Heart left ventricle (tissue), 16 donors: ENCODE data around the gene NKX1-2. TPM values are rescaled to one million over a fixed set of nuclear protein-coding genes. Genes with fewer than 3 reads are reported as not detected.

Experiments used
- ATAC-seq, 4 donors: fragments of 200-7000 bp; cut with Tn5 transposase; one replicate each; pipeline ENCODE4 v1.9.1; 2020 to 2022; ENCODE audit warnings: moderate library complexity in 4 of 4, mild to moderate bottlenecking in 3 of 4, moderate number of reproducible peaks in 1 of 4
- DNase-seq, 5 donors: peaks; one replicate each; pipeline ENCODE4 v3.0.0-alpha.2; 2020
- H3K27ac ChIP-seq, 12 donors: fragments of 200-600 bp; sonication (generic) in 4 of 12; one replicate each; pipeline versions ENCODE4 v1.5.0 to v1.8.0; 2016 to 2022; ENCODE audit warnings: mild to moderate bottlenecking in 2 of 12
- H3K27me3 ChIP-seq, 9 donors: fragments of 200-600 bp; sonication (generic) in 2 of 9; one replicate each; pipeline versions ENCODE4 v1.5.1 to v1.8.0; 2016 to 2022; ENCODE audit warnings: mild to moderate bottlenecking in 3 of 9
- H3K36me3 ChIP-seq, 9 donors: fragments of 200-600 bp; sonication (generic) in 2 of 9; one replicate each; pipeline versions ENCODE4 v1.5.0 to v1.8.0; 2018 to 2022; ENCODE audit warnings: mild to moderate bottlenecking in 2 of 9
- H3K4me1 ChIP-seq, 12 donors: fragments of 200-600 bp; sonication (generic) in 4 of 12; one replicate each; pipeline versions ENCODE4 v1.5.0 to v1.8.0; 2016 to 2022; ENCODE audit warnings: mild to moderate bottlenecking in 3 of 12
- H3K4me3 ChIP-seq, 12 donors: fragments of 200-600 bp; sonication (generic) in 4 of 12; one replicate each; pipeline versions ENCODE4 v1.5.0 to v1.8.0; 2017 to 2022; ENCODE audit warnings: mild to moderate bottlenecking in 9 of 12, moderate library complexity in 4 of 12
- H3K9me3 ChIP-seq, 12 donors: fragments of 200-600 bp; sonication (generic) in 4 of 12; one replicate each; pipeline versions ENCODE4 v1.5.0 to v1.8.0; 2016 to 2022; ENCODE audit warnings: mild to moderate bottlenecking in 1 of 12
- POLR2A ChIP-seq, 2 donors: fragments of 450-650 bp; IDR thresholded peaks; one replicate each; pipeline ENCODE4 v1.6.1; 2017; ENCODE audit warnings: antibody characterized with exemption in 2 of 2, mild to moderate bottlenecking in 2 of 2, moderate library complexity in 2 of 2
- WGBS, 4 donors: extraction: QIAGEN DNeasy Blood & Tissue Kit in 2 of 4; methylation state at CpG; one replicate each; pipeline versions ENCODE4 v1.1.5 to v1.1.7; 2013 to 2018; 5-methylcytosine and 5-hydroxymethylcytosine counted together
- intact Hi-C, 10 donors: fragments of 100-400 bp; cut with DNase I; formaldehyde crosslinking; loops; one replicate each; pipeline versions ENCODE4 v1.11.1 to v1.14.2; 2022
- polyA plus RNA-seq, 2 donors: library from polyadenylated mRNA; stranded (reverse); fragments of 200-250 nt; gene quantifications; one replicate each; pipeline ENCODE4 v1.2.3, GENCODE V29; 2013
- total RNA-seq, 9 donors: library from RNA; depleted of rRNA in 2 of 9; stranded (reverse); fragments of >200 nt in 2 of 9; fragmentation: NEBNext Ultra II Directional in 3 of 9; extraction: Animal tissue kit (Norgen Biotek cat#: 25700) in 3 of 9; gene quantifications; one replicate each; pipeline versions ENCODE4 v1.1.0 to v1.2.4, GENCODE V29; 2016 to 2023
- TF ChIP-seq, protein P1 (sequence below), 12 donors: fragments of 200-600 bp; sonication (generic) in 4 of 12; IDR thresholded peaks; one replicate each; pipeline versions ENCODE4 v1.5.0 to v1.8.0; 2018 to 2022; ENCODE audit warnings: antibody characterized with exemption in 12 of 12, mild to moderate bottlenecking in 5 of 12
- donor health status: ischemic (EF 13 %, LVEDD 7.1; RV severe dilation, severe dysfunction).
- donor health status: healthy with polysubstance abuse.
- donor health status: DM: no; HTN: yes; CAD: no.
- donor health status: DM: no; HTN: no; CAD: no.
- donor health status: ischemic (EF 25% LVEDD 6.9; RV normal size, moderate dysfunction).
- donor health status: ischemic (EF 25% LVEDD 5.7; RV mildly dilated, moderate dysfunction).
- donor health status: healthy.
- donor health status: DM: yes; HTN: yes; CAD: no.
- donor health status: ischemic (EF 35%, LVEDD 5.7; RV mildly dilated, moderate dysfunction).
- donor health status: nonischemic (EF 11% LVEDD 7.7; RV severe dilation, severe dysfunction).
- donor health status: DM: yes; HTN: yes; CAD: no.
- donor health status: PGD.
- donor health status: ischemic (EF 29% LVEDD 5.4; RV normal size, mild dysfunction).
- donor health status: nonischemic (EF 23%, LVEDD 6.1; RV moderate dilation, normal function).

The NKX1-2 gene
- total and polyA plus RNA-seq, 11 donors: not detected

DNA sequence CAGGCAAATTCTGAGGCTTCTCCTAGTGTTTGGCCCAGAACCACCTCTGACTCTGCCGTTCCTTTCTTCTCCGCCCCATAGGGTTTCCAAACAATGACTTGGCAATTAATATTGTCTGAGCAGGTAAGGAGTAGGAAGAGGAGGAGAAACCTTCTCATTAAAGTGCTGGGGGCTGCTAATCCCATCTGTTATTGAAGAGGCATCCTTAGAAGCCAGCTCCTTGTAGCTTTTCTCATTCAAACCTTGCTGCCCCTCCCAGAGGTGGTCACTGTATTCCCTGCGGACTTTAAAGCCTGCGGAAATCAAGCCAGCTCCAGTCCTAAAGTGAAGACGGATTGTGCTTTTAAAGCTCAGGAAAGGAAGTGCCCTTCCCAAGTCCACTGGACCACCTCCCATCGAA, 1.4 kb upstream of the NKX1-2 start:
- Histone ChIP-seq H3K9me3 (no peaks in the 10 kb centered on the region), H3K4me3 (no peak overlapping the region), H3K27me3 (peaks cover 39 to 94% (median 70%) of the 10 kb centered on the region in 9 donors), H3K27ac (no peak overlapping the region), H3K36me3 (no peaks in the 10 kb centered on the region), H3K4me1 (peaks cover 0 to 32% (median 10%) of the 10 kb centered on the region in 12 donors)
- TF ChIP-seq POLR2A (IDR thresholded peaks at IDR 0.05): no peak
- TF ChIP-seq, protein P1, sequence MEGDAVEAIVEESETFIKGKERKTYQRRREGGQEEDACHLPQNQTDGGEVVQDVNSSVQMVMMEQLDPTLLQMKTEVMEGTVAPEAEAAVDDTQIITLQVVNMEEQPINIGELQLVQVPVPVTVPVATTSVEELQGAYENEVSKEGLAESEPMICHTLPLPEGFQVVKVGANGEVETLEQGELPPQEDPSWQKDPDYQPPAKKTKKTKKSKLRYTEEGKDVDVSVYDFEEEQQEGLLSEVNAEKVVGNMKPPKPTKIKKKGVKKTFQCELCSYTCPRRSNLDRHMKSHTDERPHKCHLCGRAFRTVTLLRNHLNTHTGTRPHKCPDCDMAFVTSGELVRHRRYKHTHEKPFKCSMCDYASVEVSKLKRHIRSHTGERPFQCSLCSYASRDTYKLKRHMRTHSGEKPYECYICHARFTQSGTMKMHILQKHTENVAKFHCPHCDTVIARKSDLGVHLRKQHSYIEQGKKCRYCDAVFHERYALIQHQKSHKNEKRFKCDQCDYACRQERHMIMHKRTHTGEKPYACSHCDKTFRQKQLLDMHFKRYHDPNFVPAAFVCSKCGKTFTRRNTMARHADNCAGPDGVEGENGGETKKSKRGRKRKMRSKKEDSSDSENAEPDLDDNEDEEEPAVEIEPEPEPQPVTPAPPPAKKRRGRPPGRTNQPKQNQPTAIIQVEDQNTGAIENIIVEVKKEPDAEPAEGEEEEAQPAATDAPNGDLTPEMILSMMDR (IDR thresholded peaks at IDR 0.05): no peak
- 22 to 38% (median 25%) methylated on average over 6 of the region's 6 CpGs for WGBS, 4 donors
- ATAC-seq: no peak
- intact Hi-C loops: no loop called here
- DNase-seq: no peak

DNA sequence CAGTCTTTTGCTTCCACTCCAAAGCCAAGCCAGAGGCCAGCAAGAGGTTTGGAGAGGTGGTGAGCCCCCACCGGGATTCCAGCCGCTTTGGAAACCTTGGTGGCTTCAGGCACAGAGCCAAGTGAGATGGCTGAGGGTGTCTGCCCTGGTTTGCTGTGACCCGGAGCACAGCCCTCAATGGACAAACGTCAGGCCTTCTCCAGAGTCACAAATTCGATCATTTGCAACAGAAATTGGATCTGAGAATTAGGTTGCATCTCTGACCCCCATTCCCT, 885 bp upstream of the NKX1-2 start:
- Histone ChIP-seq H3K4me3 (no peak overlapping the region), H3K27ac (no peak overlapping the region), H3K27me3 (peaks cover 39 to 99% (median 76%) of the 10 kb centered on the region in 9 donors), H3K4me1 (peaks cover 0 to 32% (median 10%) of the 10 kb centered on the region in 12 donors), H3K36me3 (no peaks in the 10 kb centered on the region), H3K9me3 (no peaks in the 10 kb centered on the region)
- ATAC-seq: no peak
- TF ChIP-seq, protein P1 (IDR thresholded peaks at IDR 0.05): no peak
- no peak for TF ChIP-seq POLR2A (IDR thresholded peaks at IDR 0.05)
- intact Hi-C loops: no loop called here
- no peak for DNase-seq
- WGBS, 4 donors: 12 to 17% (median 17%) methylated on average over 5 of the region's 5 CpGs

DNA sequence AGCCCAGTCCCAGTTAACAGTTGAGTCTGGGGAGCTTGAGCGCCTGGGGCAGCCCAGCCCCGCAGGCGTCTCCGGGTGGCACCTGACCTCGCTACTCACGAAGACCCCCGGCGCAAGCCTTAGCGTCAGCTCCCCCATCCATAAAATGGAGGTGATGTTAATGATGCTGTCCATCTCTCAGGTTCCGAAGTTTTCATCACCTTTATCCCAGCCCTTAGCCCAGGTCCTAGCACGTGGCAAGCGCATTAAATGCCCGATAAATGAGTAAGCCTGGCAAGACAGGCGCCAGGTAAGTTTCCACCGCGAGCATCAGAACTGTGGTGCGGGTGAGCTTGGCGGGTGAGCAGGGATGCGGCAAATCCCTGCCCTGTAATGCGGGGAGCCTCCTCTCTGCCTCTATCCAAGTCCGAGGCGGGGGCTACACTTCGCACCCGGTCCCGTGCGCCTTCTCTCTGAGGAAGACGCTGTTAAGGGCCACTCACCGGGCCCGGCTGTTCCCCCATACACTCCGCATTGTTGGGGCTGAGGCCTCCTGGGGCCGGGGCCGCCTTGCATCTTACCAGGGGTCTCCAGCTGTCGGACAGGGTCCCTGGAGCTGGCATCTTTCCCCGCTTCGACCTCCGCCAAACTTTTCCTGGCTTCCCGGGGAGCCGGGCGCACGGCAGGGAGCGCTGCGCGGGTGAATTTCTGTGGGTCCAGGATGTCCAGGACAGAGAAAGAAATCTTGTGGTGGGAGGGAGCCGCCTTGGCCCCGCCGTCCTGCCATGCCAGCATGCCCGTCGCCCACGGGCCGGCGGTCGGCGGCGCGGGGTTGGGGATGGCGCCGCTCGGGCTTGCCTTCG, 444 bp downstream of the NKX1-2 start:
- no peak for TF ChIP-seq POLR2A (IDR thresholded peaks at IDR 0.05)
- TF ChIP-seq, protein P1 (IDR thresholded peaks at IDR 0.05): no peak
- Histone ChIP-seq H3K27me3 (peaks cover 39 to 100% (median 70%) of the 10 kb centered on the region in 9 donors), H3K27ac (no peak overlapping the region), H3K36me3 (no peaks in the 10 kb centered on the region), H3K9me3 (no peaks in the 10 kb centered on the region), H3K4me3 (peak overlapping the region in 10 of 12 donors; percentile 5 to 31 (median 20)), H3K4me1 (peaks cover 0 to 32% (median 10%) of the 10 kb centered on the region in 12 donors)
- intact Hi-C loops: no loop called here
- 1 to 3% (median 2%) methylated on average over 38 to 59 of the region's 59 CpGs for WGBS, 4 donors
- DNase-seq (no peak), ATAC-seq (no peak)

DNA sequence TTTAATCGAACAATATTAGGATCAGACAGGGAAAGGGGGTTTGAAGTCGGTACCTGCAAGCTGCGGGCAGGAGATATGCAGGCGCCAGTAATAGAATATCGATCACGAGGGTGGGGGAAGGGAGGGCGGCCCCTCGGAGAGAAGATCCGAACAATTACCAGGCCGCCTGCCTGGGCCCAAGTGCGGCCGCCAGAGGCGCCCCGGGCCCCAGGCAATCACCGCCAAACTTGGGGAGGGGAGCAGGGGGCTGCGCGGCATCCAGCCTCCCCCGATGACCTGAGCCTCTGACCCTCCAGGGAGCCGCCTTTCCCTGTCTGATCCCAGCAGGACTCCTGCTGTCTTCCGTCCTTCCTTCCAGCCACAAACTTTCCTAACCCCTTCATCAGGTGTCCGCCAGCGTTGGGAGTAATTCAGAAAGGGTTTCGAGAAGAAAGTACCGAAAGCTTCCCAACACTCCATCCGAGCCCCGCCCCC, 1.1 kb downstream of the NKX1-2 start:
- no peak overlapping the region for H3K27ac ChIP-seq
- intact Hi-C loops: no loop called here
- DNase-seq (no peak), ATAC-seq (no peak)
- peaks cover 39 to 100% (median 71%) of the 10 kb centered on the region in 9 donors for H3K27me3 ChIP-seq
- H3K4me3 ChIP-seq: peak overlapping the region in 1 of 12 donors; percentile 8
- TF ChIP-seq, protein P1 (IDR thresholded peaks at IDR 0.05): no peak
- no peak for TF ChIP-seq POLR2A (IDR thresholded peaks at IDR 0.05)
- peaks cover 0 to 32% (median 10%) of the 10 kb centered on the region in 12 donors for H3K4me1 ChIP-seq
- H3K9me3 ChIP-seq: no peaks in the 10 kb centered on the region
- 1 to 3% (median 2%) methylated on average over 26 of the region's 26 CpGs for WGBS, 4 donors
- H3K36me3 ChIP-seq: no peaks in the 10 kb centered on the region
